ENCODE results near the gene NKX6-2. TPM values are rescaled to one million over a fixed set of nuclear protein-coding genes. Genes with fewer than 3 reads are reported as not detected.
"Not testable (repeated sequence)": the region's sequence is repeated elsewhere in the genome, so short reads cannot be mapped to it uniquely, and the experiment has no call there.

NKX6-2 gene
- total RNA-seq (2014; rRNA removed), result not detected in 2 replicates
- polyA plus RNA-seq (2012), result 1.8 TPM

DNA sequence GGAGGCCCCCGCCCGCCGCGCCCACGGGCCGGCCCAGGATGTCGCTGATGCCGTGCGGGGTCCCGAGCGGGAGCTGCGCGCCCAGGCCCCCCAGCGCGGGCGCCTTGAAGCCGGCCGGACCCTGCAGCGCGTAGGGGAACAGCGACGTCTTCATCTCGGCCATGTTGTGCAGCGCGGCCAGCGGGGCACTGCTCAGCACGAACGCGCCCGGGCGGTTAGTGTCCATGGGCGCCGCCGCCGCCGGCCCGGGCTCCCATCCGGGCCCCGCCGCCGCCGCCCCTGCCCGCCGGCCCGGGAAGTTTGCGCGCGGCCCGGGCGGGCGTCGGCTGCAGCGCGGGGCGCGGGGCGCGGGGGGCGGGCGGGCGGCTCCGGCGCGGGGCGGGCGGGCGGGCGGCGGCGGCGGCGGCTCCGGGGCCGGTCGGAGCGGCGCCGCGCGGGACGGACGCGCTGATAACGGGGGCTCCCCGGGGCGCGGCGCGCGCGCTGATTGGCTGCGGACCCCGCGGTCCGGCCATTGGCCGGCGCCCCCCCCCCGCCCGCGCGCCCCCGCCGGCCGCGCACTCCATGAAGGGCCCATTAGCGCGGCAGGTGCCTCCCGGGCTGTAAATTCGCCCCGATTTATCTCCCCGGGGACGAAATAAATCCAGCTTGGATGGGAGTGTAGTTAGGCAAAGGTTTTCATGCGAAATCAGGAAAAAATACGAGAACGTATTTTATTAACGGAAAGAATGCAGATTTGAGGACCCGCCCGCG lies at the start of gene NKX6-2:
NKX6-2 (minus strand) TSS at position 425 of the 753 bp plus-strand sequence; CDS start at position 226, 199 bp downstream.
- DNase-seq (ENCODE audit: low read depth), result no peak

DNA sequence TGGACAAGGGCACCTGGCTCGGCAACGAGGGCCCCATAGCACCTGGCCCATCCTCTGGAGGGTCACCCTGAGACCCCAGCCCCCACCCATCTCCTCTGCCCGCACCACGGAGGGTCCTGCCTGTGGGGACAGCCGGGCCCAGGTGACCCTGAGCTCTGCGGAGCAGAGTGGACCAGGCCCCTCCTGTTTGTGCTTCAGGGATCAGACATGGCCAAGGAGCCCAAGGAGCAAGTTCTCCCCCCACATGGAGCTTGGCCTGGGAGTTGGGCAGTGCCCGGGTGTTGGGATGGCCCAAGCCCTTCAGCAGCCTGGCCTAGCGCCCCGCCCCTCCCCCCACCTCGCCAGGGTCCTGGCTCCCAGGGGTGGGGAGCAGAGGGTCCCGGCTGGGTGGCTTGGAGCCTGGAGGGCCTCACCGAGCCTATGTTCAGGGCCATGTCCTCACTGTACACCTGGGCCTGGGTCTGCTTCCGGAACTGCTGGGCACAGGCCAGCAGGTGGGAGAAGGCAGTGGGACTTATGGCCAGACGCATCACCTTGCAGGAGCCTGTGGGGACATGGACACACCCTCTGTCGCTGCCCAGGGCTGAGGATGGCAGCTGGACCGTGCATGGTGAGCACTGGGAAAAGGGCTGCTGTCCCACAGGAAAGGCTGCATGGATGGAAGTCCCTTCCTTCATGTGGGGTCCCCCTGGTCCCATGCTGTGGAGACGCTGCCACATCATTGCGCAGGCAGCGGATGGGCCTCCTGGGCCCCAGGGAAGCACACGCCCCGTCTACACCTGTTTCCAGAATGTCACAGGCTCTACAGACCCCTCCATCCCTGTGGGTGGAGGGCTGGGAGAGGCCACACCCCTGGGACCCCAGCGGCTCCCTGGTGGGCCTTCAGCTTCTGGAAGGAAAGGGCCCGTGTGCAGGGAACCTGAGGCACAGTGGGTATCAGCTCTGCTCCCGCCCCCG lies 49.2 kb upstream of the NKX6-2 start:
- no peak for DNase-seq (ENCODE audit: low read depth)

DNA sequence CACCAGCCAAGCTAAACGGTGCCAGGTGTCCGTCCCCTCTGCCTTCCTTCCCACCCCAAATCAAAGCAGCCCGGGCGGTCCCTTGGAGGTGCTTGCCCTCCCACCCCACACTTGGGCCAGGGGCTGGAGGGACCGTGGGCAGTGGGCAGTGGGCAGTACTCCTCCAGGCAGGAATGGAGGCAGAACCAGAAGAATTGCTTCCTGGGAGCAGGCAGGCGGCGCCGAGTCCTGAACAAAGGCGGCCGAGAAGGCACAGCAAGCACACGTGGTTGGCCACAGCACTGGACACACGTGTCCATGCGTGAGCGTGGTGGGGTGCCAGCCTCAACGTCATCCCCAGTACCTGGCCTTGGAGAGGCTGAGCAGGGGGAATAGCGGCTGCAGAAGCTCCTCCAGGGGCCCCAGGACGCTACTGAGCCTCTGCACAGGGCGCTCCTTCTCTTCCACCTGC lies 48.4 kb upstream of the NKX6-2 start:
- DNase-seq (ENCODE audit: low read depth), result no peak

DNA sequence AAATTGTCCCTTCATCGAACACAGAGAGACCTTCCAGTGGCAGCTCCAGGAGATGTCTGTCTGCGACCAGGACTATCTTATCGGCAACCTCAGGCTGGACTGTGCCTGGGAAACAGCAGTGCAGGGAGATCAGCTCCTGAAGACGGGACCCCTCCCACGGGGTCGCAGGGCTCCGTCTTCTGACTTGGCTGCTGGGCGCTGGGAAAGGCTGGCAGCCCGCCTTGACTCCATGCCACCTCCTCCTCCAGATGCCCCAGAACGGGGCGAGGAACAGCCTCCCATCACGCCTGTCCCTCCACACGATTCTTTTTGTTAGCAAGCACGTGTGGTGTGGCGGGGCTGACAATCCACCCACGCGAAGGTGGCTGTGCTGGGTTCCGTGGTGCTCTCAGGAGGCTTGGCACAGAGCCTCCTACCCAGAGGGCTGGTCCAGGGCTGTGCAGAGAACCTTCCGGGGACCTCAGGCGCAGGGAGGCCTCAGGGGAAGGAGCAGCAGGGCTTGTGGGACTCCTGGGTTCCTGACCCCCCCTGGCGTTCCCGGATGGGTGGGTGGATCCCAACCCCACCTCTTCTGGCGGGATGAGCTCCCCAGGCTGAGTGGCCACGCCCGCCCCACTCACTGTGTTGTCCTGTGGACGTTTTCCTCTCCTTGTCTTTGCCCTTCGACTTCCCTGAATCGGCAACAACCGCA lies 47.6 kb upstream of the NKX6-2 start:
- no peak for DNase-seq (ENCODE audit: low read depth)

DNA sequence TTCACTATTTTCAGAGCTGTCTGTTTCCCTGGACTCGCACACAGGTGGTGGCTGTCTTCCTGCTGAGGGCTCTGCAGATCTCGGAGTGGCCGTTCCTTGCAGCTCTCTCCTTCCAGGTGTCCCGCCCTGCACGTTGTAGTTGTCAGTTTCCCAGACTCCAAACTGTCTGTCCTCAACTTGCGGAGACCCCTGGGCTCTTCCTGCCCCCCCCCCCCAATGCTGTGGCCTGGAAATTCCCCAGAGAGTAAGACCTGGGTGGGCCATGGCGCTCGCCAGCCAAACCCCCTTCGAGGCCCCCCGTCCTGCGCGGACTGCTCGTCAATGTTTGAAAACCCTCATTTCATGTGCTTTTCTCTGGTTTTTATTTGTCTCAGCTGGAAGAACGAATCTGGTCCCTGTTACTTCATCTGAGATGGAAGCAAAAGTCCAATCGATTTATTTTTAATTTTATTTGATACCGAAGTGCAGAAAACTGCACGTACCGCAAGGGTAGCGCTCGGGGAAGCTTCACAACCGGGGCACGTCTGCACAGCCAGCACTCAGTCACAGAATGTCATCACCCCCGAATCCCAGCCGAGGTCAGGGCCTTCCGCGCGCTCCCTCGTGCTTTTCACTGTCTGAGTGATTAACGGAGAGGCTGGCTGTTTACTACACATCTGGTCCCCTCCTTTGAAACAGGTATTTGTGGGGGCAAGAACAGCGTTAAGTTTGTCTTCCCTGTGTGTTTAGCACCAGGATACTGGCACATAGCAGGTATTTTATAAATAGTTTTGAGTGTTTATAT lies 46.4 kb upstream of the NKX6-2 start:
- no peak for DNase-seq (ENCODE audit: low read depth)

DNA sequence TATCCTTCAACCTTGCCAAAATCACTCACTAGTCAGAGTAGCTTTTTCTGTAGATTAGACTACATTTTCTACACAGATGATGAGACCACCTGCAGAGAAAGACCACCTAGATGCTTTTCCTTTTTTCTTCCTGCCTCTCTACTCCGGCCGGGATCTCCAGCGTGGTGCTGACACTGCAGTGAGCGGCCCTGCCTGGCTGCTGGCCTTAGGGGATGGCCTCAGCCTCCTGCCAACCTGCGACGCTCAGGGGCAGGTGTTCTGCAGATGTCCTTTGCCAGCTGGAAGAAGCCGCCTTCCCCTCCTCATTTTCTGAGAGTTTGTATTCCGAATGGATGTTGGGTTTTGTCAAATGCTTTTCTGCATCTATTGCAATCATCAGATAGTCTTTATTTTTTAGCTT lies 43.5 kb upstream of the NKX6-2 start:
- DNase-seq (ENCODE audit: low read depth), result no peak

DNA sequence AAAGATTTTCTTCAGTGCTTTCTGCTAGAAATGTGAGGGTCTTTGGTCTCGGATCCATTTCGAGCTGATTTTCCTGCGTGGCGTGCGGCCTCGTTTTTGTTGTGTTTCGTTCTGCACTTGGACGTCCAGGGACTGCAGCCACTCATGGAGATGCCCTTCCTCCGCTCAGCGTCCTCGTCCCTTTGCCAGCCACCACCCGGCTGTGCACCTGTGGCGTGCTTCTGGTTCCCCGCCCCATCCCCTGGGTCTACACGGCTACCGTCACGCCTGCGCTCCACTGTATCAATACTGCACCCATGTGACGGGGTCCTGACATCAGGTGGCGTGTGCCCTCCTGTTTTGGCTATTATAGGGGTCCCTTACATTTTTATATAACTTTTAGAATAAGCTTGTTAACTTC lies 42.7 kb upstream of the NKX6-2 start:
- no peak for DNase-seq (ENCODE audit: low read depth)

DNA sequence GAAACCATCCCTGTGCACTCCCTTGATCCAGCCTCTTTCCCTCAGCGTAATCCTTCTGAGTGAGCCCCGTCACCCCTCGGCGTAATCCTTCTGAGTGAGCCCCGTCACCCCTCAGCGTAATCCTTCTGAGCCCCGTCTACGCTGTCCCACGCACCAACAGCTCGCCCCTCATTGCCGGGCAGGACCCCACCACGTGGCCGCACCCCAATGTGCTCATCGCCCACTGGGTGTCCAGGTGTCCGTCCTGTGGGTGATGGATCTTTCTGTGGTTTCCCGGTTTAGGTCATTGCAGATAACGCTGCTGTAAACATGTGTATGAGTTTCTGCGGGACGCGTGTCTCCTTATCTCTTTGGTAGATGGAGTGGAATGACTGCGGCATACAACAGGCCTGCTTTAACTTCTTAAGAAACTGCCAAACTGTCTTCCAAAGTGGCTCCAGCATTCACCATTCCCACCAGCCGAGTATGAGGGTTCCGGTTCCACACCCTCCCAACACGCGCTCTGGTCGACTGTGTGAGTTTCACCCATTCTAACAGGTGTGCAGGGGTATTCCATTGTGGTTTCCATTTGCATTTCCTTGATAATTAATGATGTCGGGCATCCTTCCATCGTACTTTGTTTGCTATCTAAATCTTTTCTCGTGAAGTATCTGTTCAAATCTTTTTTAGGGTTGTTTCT lies 42.1 kb upstream of the NKX6-2 start:
- no peak for DNase-seq (ENCODE audit: low read depth)

DNA sequence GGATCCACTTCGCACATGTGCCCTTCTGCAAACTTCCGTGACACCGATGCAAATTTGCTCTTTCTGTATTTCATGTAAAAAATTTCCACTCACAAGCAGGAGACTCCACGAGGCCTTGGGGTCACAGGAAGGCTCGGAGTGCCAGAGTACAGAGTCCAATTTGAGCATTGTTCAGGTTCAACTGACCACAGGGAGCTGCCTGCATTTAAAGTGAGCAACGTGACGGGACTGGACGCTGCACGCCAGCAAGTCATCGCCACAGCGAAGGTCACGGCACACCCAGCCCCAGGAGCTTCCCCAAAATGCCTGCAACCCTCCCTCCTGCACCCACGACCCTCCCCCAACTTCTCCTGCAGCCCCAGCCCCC lies 41.5 kb upstream of the NKX6-2 start:
- DNase-seq (ENCODE audit: low read depth), result no peak

DNA sequence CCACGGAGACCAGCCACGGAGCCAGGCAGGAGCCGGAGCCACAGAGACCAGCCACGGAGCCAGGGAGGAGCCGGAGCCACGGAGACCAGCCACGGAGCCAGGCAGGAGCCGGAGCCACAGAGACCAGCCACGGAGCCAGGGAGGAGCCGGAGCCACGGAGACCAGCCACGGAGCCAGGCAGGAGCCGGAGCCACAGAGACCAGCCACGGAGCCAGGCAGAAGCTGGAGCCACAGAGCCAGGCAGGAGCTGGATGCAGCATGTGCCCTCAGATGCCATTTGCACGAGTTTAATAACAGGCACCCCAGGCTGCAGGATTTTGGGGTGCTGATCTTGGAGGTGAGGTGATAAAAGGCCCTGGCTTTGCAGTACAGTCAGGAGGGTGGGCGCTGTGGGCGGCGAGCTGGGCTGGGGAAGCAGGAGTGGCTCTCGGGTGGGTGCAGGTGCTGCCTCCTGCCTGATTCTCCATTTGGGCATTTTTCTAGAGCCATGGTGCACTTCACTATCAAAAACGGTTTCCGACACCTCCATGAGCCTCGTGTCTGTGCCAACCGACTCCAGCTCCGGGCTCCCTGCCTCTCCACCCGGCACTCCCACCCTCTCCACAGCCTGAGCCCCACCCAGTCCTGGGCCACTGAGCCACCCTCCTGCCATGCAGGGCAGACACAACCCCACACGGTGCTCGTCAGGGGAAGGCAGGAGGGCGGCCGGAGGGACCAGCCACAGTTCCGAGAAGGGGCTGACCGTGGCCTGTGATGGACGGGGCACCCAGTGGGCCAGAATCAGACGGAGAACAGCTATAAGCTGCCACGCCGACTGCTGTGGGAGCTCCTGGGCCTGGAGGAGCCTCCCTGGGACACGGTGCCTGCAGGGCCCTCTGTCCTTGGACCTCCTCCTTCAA lies 40.8 kb upstream of the NKX6-2 start:
- DNase-seq (ENCODE audit: low read depth), result no peak

DNA sequence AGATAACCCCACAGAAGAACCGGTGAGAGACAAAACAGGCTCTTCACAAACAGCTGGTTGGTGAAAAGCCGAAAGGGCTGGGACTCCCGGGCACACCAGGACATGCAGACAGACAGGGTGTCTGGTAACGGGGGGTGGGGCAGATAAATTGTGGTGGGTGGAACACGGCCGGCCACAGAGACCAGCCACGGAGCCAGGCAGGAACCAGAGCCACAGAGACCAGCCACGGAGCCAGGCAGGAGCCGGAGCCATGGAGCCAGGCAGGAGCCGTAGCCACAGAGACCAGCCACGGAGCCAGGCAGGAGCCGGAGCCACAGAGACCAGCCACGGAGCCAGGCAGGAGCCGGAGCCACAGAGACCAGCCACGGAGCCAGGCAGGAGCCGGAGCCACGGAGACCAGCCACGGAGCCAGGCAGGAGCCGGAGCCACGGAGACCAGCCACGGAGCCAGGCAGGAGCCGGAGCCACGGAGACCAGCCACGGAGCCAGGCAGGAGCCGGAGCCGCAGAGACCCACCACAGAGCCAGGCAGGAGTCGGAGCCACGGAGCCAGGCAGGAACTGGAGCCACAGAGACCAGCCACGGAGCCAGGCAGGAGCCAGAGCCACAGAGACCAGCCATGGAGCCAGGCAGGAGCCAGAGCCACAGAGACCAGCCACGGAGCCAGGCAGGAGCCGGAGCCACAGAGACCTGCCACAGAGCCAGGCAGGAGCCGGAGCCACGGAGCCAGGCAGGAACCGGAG lies 40.0 kb upstream of the NKX6-2 start:
- not testable (repeated sequence) for DNase-seq (ENCODE audit: low read depth)

DNA sequence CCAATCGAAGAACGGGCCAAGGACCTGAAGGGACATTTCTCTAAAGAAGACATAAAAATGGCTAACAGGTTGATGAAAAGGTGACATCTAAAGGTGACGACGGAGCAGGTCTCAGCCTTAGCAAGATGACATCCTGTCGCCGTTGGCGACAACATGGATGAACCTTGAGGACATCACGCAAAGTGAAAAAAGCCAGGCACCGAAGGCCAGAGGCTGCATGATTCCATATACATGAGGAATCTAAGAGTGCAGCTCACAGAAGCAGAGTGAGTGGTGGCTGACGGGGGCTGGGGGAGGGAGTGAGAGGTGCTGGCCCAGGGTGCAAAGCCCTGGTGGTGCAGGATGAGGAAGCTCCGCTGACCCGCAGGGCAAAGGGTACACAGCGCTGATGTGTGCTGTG lies 34.1 kb upstream of the NKX6-2 start:
- DNase-seq (ENCODE audit: low read depth), result no peak

DNA sequence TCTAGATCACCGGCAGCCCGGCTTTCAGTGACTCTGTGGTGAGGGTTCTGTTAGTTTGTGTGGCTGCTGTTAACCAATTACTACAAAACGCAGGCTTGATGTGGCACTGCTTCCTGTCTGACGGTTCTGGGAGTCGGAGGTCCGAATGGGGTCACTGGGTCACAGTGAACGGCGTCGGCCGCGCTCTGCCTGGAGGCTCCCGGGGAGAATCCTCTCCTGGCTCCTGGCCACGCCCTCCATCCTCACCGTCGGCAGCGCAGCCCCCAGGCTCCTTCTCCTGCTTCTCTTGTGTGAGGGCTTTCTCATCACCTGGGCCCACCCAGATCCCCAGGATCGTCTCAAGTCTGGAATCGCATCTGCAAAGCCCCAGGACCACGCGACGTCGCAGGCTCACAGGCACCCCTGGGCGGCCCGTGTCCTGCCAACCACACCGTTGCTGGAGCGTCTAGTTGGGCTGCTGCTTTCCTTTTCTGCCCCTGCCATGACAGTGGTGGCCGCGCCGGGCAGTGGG lies 31.8 kb upstream of the NKX6-2 start:
- DNase-seq (ENCODE audit: low read depth), result no peak

DNA sequence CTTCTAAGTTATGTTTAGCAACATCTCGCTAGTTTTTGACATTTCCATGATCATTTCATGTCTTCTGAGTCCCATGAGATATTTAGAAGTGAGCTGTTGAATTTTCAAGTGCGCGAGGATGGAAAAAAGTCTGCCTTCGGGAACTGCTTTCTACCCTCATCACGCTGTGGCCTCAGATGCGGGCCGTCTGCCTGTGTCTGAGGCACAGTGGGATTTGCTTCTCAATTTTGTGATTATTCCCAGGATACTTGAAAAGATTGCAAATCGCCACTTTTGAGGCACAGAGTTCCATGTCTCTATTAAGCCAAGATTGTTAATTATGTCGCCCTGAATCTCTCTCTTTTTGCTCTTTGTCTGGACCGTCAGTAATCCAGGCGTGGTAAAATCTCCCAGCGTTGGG lies 30.8 kb upstream of the NKX6-2 start:
- no peak for DNase-seq (ENCODE audit: low read depth)

DNA sequence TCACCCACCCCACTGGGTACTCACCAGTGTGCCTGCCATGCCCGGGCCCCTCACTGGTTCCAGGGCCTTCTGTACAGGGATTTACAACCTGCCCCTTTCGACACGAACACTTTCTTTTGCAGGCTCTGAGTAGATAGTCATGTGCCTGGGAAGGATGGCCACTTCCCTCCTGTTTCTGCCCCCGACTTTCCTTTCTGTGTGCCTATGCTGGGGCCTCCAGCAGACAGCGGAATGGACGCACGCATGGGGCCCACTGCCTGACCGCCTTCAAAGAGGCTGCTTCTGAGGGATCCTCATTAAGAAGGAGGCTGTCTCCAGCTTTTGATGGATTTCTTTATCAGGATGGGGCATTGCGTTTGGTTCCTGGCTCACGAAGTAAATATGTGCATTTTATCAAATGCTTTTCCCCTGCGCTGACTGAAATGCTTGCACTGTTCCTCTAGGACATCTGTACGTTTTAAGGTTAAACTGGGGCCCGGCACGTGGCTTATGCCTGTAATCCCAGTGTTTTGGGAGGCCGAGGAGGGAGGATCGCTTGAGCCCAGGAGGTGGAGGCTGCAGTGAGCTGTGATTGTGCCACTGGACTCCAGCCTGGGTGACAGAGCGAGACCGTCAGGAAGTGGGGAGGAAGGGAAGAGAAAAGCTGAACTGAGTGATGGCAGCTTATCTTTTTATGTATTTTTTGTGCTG lies 29.4 kb upstream of the NKX6-2 start:
- no peak for DNase-seq (ENCODE audit: low read depth)

DNA sequence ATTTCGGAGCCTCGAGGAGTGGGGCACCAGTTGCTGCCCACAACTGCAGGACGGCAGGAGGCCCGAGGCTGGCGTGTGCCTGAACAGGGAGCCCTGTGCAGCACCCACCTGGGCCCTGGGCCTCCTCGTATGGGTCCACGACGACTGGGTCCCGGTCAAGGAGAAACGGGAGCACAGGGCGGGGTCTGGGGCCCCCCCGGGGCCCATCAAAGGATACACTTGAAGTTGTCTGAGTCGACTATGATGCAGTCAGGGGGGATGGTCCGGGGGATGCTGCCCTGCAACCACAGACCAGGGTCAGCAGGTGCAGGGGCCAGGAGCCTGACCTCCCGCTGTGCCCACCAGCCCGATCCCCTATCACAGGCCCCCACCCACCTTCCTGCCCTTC lies 28.5 kb upstream of the NKX6-2 start:
- no peak for DNase-seq (ENCODE audit: low read depth)

DNA sequence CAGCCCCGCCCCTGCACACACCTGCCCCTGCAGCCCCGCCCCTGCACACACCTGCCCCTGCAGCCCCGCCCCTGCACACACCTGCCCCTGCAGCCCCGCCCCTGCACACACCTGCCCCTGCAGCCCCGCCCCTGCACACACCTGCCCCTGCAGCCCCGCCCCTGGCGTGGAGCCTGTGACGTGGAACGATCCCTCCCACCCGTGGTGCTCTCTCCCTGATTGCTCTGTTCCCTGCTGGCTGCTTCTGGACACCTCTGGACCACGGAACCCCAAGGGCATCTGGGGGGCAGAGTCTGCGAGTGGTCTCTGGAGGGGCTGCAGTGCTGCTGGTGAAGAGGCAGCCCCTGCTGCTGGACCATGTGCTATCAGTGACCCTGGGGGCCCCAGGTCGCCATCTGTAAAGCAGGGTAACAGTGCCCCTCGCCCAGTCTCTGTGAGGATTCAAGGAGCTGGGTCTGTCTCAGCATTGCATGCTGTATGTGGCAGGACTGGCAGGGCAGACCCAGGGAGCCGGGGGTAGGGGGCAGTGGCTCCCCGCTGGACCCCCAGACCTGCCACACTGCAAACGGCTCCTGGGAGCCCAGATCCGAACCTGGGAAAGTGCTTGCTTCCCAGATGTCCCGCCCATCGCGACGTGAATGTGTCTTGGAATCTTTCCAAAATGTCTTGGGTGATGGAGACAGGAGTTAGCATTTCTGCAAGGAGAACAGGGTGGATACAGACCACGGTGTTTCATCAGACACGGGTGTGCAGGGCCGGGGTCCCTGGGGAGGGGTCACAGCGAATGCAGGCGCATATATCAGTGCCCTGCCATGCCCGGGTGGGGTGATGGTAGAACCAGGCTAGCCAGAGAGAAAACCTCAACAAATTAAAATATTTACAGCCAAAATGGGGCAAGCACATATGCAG lies 27.9 kb upstream of the NKX6-2 start:
- no peak for DNase-seq (ENCODE audit: low read depth)

All from LHCN-M2 (cell line).